ENCODE measurements around the gene APOBEC3H.

DNA sequence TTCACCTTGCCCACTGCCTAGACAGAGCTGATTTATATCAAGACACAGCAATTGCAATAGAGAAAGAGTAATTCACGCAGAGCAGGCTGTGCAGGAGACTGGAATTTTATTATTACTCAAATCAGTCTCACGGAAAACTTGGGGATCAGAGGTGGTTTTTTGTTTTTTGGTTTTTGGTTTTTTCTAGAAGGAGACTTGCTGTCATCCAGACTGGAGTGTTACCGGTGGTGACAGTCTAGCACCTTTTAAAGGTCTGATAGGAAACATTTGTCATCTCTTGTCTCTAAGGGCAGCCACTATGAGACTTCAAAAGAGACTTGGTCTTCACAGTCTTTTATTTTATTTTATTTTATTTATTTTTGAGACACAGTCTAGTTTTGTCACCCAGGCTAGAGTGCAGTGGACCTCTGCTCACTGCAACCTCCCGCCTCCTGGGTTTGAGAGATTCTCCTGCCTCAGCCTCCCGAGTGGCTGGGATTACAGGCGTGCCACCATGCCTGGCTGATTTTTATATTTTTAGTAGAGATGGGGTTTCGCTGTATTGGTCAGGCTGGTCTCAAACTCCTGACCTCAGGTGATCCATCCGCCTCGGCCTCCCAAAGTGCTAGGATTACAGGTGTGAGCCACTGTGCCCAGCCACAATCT lies 19.1 kb downstream of the APOBEC3H start:
- no peak for TF ChIP-seq POLR2A (IDR thresholded peaks at IDR 0.05)
- TF ChIP-seq, protein P1, sequence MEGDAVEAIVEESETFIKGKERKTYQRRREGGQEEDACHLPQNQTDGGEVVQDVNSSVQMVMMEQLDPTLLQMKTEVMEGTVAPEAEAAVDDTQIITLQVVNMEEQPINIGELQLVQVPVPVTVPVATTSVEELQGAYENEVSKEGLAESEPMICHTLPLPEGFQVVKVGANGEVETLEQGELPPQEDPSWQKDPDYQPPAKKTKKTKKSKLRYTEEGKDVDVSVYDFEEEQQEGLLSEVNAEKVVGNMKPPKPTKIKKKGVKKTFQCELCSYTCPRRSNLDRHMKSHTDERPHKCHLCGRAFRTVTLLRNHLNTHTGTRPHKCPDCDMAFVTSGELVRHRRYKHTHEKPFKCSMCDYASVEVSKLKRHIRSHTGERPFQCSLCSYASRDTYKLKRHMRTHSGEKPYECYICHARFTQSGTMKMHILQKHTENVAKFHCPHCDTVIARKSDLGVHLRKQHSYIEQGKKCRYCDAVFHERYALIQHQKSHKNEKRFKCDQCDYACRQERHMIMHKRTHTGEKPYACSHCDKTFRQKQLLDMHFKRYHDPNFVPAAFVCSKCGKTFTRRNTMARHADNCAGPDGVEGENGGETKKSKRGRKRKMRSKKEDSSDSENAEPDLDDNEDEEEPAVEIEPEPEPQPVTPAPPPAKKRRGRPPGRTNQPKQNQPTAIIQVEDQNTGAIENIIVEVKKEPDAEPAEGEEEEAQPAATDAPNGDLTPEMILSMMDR (IDR thresholded peaks at IDR 0.05): no peak

All from thyroid gland (tissue), 4 donors.